ENCODE measurements around the gene LEP.
"Not testable (repeated sequence)": the region's sequence is repeated elsewhere in the genome, so short reads cannot be mapped to it uniquely, and the experiment has no call there.

Gene LEP

GRCh38 chr7:128274884-128275603 is 34.0 kb downstream of the LEP start:
- DNase-seq, result no peak

- no peak for DNase-seq
Observed at GRCh38 chr7:128275681-128276080, 34.6 kb downstream of the LEP start.

- no peak for DNase-seq
Observed at GRCh38 chr7:128278366-128278765, 37.3 kb downstream of the LEP start.

GRCh38 chr7:128279124-128279713 is 38.1 kb downstream of the LEP start:
- no peak for DNase-seq

- DNase-seq, result not testable (repeated sequence)
Observed at GRCh38 chr7:128280451-128280850, 39.4 kb downstream of the LEP start.

GRCh38 chr7:128281605-128282380 is 40.7 kb downstream of the LEP start:
- DNase-seq, result no peak

GRCh38 chr7:128284102-128284501 is 43.0 kb downstream of the LEP start:
- DNase-seq, result no peak

- DNase-seq, result no peak
Observed at GRCh38 chr7:128287556-128287955, 46.5 kb downstream of the LEP start.

GRCh38 chr7:128298004-128298403 is 56.9 kb downstream of the LEP start:
- not testable (repeated sequence) for DNase-seq

GRCh38 chr7:128299109-128299607 is 58.1 kb downstream of the LEP start:
- DNase-seq, result no peak

GRCh38 chr7:128302139-128302538 is 61.1 kb downstream of the LEP start:
- DNase-seq, result no peak

- DNase-seq, result no peak
Observed at GRCh38 chr7:128303133-128303532, 62.1 kb downstream of the LEP start.

GRCh38 chr7:128303643-128304042 is 62.6 kb downstream of the LEP start:
- no peak for DNase-seq

- no peak for DNase-seq
Observed at GRCh38 chr7:128304212-128304611, 63.1 kb downstream of the LEP start.

- DNase-seq, result no peak
Observed at GRCh38 chr7:128307061-128307460, 66.0 kb downstream of the LEP start.

Measured in amniotic stem cell (primary cell).